ENCODE data around the gene POLDIP2.

The POLDIP2 gene

GRCh38 chr17:28390141-28390540 lies 32.8 kb upstream of the POLDIP2 start:
- no peak for DNase-seq

- no peak for DNase-seq
Observed at GRCh38 chr17:28388106-28388505, 30.8 kb upstream of the POLDIP2 start.

- DNase-seq = no peak
Observed at GRCh38 chr17:28386391-28386790, 29.1 kb upstream of the POLDIP2 start.

DNA sequence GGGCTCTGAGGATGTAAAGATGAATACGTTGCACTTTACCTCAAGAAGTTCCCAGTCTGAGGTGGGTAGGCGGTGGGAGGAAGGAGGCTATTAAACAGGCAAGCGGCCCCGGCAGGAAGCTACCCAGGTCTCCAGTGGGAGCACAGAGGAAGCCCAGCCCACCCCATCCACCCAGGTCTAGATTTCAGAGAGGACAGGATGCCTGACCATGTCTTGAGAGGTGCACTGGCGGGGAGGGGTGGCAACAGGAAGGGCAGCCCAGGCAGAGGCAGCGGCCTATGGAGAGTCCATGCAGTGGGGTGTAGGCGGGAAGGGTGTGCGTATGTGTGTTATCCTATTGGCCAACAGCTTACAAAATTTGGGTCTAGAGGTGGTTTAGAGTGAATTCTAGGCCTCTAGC lies 28.1 kb upstream of the POLDIP2 start:
- no peak for DNase-seq

- no peak for DNase-seq
Observed at GRCh38 chr17:28385037-28385400, 27.7 kb upstream of the POLDIP2 start.

- peak; percentile 57 to 59 for DNase-seq
Observed at GRCh38 chr17:28384281-28385036, 27.1 kb upstream of the POLDIP2 start.

GRCh38 chr17:28381141-28381825 lies 24.0 kb upstream of the POLDIP2 start:
- DNase-seq = no peak

DNA sequence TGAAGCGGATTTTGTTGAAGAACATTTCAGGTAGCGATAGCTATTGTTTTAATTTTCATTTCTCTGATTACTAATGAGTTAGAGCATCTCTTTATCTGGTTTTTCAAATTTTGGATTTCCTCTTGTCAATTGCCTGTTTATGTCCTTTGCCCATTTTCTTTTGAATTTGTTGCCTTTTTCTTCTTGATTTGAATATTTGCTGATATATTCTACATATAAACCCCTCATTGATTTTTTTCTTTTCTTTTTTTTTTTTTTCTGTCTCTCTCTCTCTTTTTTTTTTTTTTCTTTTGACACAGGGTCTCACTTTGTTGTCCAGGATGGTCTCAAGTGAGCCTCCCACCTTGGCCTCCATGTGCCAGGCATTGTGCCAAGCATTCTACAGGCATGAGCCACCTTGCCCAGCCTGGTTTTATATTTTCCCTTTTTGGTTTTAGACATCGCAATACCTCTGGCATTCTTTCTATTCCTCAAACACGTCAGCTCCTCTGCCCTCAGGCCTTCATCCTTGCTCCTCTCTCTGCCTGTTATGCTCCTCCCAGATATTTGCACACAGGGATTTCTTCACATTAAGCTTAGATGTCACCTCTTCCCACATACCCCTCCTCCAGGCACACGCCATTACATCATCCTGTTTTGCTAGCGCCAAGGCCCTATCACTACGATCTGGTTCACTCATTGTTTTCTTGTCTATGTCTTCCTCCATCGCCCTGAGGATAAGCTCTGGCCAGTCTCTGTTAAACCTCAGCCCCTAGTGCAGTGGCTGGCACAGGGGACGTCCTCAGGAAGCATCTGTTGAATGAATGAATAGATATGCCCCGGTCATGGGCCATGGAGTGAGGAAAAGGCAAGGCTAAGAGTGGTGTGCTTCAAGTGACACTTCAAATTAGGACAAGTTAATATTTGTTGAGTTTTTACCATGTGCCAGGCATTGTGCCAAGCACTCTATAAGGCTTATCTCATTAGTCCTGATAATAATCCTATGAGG lies 22.8 kb upstream of the POLDIP2 start:
- no peak for DNase-seq

- DNase-seq = no peak
Observed at GRCh38 chr17:28372945-28373274, 15.6 kb upstream of the POLDIP2 start.

- peak in 1 of 2 experiments; percentile 28 for DNase-seq
Observed at GRCh38 chr17:28372203-28372944, 15.0 kb upstream of the POLDIP2 start.

DNA sequence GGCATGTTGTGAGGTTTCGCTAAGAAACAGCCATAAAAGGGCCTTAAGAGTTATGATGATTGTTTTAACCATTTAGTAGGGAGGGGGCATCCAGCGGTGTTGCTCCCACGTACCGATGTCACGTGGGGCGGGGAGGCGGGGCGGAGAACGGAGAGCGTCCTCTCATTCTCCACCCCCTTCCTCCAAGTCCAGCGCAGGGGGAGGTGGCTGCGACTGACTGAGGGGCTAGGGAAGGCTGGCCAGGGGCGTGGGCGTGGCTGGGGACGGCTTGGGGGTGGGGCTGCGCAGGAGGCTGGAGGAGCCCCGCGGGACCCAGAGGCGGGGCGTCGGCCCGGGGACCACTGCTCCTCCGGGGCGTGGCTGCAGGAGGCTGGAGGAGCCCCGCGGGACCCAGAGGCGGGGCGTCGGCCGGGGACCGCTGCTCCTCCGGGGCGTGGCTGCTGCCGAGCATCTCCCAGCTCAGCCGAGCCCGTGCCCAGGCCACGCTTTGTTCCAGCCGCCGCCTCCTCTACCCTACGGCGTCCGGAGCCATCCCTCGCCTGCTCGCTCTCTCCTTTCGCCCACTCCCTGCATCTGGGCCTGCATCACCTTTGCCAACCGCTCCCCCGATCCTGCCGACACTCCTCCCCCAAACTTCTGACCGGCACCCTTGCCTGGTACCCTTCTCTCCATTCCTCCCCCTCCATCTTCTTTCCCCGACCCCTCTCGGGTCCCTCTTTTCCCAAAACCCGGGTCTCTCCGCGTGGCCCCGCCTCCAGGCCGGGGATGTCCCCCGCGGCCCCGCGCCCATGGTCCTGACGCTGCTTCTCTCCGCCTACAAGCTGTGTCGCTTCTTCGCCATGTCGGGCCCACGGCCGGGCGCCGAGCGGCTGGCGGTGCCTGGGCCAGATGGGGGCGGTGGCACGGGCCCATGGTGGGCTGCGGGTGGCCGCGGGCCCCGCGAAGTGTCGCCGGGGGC lies 14.2 kb upstream of the POLDIP2 start, which contains the start of gene SARM1:
TSS of gene SARM1 (plus strand) at position 450 of the 958 bp plus-strand sequence. CDS start at position 789, 339 bp downstream.
- DNase-seq = peak; percentile 80 to 81

GRCh38 chr17:28370744-28371103 lies 13.4 kb upstream of the POLDIP2 start:
- DNase-seq = no peak

DNA sequence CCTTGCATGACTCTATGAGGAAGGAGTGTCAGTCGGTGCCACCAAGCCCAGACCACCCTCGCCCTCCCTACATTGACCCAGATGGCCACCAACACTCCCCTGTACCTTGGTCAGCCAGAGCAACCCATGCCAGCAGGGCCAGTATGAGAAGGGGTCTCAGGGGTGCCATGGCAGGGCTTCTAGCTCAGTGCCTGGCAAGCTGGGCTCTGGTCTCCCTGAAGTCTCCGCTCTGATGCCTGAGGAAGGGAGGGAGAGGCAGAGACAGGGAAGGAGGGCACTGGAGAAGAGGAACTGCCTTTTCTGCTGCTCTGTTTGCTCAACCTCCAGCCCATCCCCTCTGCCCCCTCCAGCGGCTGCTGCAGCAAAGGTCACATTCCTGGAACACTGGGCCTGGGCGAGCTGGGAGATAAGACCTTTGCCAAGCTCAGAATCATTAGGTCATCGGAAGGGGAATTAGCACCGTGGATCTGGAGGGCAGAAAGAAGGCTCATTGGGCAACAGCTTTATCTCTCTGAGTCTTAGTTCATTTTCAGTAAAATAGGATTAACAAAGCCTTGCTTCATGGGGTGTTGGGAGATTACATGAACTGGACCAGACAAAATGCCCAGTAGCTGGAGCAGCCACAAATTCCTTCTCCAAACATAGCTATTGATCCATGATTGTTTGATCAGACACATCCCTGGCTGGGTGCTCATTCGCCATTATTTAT lies 12.9 kb upstream of the POLDIP2 start, which contains the start of gene VTN:
TSS of gene VTN (minus strand) at position 273 of the 709 bp plus-strand sequence. CDS start at position 169, 104 bp downstream.
- no peak for DNase-seq

DNA sequence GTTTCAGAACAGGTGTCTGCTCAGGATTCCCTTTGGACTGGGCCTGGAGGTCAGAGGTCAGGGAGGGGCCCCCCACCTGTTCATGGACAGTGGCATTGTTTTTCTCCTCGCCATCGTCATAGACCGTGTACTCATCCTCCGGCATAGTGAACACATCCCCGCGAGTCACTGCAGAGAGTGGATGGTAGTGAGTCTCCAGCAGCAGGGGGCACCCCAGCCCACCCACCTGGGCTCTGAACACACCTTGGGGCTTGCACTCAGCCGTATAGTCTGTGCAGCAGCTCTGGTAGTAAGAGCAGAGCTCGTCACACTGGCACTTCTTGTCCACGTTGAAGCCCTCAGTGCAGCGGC lies 12.3 kb upstream of the POLDIP2 start:
- no peak for DNase-seq

- DNase-seq = no peak
Observed at GRCh38 chr17:28368915-28369683, 11.8 kb upstream of the POLDIP2 start.

DNA sequence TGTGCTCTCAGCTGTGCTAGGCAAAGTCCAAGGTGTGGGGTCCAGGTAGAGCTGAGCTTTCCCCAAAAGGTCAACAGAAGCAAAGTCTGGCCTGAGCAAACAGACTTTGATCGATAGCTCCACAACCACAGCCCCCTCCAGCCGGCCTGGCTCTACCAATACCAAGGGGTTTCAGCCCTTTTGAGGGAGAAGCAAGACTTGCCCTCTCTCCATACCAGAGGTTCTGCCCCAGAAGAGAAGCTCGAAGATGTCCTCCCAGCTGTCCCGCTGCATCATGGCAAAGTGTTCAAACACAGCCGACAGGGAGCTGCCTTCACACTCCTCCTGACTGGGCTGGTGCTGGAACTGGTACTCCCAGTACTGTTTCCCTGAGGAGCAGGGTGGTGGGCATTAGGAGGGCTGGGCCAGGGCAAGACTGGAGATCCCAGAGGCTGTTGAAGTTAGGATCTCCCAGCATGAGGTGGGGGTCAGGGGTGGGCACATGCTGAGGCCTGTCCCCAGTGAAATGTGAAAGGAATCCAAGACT lies 11.0 kb upstream of the POLDIP2 start:
- no peak for DNase-seq

GRCh38 chr17:28367641-28368305 lies 10.4 kb upstream of the POLDIP2 start:
- DNase-seq = no peak

DNA sequence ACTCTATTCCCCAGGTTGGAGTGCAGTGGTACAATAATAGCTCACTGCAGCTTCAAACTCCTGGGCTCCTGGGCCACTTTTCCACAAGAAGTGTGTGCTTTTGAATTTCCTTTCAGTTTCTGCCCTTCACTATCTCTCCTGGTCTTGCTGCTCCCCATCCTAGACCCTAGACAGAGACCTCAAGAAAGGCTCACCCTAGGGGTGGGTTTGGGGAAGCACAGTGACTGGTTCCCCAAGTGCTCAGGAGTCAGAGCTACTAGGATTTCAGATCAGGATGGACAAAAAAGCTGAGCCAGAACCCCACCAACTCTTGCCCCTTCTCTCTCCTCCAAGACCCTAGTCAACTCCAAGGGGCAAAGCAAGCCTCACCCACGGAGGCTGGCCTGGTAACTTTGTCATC lies 9.3 kb upstream of the POLDIP2 start:
- DNase-seq = no peak

DNA sequence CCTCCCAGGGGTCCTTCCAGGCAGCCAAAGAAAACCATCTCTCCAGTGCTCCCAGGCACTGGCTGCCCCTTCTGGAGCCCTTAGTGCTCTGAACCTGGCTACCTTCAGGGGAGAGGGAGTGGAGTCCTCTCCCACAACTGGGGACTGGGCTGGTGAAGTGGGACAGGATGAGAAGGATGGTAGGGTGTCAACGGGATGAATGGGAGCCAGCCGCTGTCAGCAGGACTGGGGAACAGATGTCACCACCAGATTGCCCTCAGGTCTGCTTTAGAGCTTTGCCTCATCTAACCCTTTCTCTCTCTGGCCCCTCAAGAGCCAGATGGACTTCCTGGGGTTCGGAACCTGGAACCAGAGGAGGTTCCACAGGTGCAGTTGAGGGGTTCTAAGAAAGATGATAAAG lies 8.2 kb upstream of the POLDIP2 start:
- no peak for DNase-seq
